Measurements from ENCODE around the gene ELN. TPM values are rescaled to one million over a fixed set of nuclear protein-coding genes. Genes with fewer than 3 reads are reported as not detected.

ELN gene
- total and polyA plus RNA-seq, 9 of the 15 experiments (the other 6 are each of a cell fraction or from before 2014, with no cell fraction given) = 0.20 TPM; not detected in 8

DNA sequence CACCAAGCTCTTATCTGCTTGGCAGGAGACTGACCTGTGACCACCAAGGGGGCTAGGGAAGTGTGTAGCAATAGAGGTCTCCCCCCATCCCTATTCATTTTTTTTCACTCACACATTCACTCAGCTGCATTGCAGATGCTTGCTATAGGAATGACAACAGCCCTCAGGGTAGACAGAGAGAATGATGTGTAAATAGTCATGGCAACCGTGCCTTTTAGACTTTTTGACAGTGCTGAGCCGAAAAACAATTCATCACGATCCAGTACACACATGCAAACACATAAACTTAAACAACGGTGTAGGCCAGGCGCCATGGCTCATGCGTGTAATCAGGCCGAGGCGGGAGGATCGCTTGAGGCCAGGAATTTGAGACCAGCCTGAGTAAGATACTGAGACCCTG, 7.6 kb upstream of the ELN start:
- H3K4me1 ChIP-seq (replicated peaks in 1 of 2; ENCODE audit: control insufficient read depth in 2 of 2, insufficient read depth in 2 of 2, low read length in 2 of 2) = peaks cover 0 to 8% of the 10 kb centered on the region in 2 experiments; a peak in 1 of 5 replicates
- no peak overlapping the region for H3K4me2 ChIP-seq (ENCODE audit: insufficient read depth, low read length)
- H4K20me1 ChIP-seq (replicated peaks; ENCODE audit: control insufficient read depth, insufficient read depth, low read length) = peaks cover 11% of the 10 kb centered on the region; the same call in 1 of the 2 replicates
- 1% methylated on average over 9 of the region's 9 CpGs for WGBS (ENCODE audit: insufficient coverage, low coverage, missing lambda C conversion rate)
- in situ Hi-C loops (cut with MboI) (loop anchor here (5.0 kb wide), 1 partner anchor 138 kb away; no protein-coding TSS in a partner anchor), intact Hi-C loops (cut with micrococcal nuclease) (no loop called here)
- ChIA-PET CTCF (ENCODE audit: low intra/inter-chr PET ratio) (no interaction called here), POLR2A (no interaction called here)
- no peaks in the 10 kb centered on the region for H3K9me1 ChIP-seq (ENCODE audit: control insufficient read depth, insufficient read depth, low read length)
- H3K27ac ChIP-seq (ENCODE audit: extremely low read depth, low read depth, low read length) = no peak overlapping the region
- H2AFZ ChIP-seq (ENCODE audit: low read depth, low read length) = no peak overlapping the region
- FAIRE-seq (peak; percentile 19), DNase-seq (ENCODE audit: extremely low read depth in 1 of 4, low spot score in 3 of 4) (no peak), ATAC-seq (no peak)
- H3K36me3 ChIP-seq (ENCODE audit: control insufficient read depth, insufficient read depth, low read length) = no peaks in the 10 kb centered on the region
- peaks cover 50 to 75% of the 10 kb centered on the region in 2 experiments for H3K27me3 ChIP-seq (ENCODE audit: control insufficient read depth in 2 of 2, insufficient read depth in 2 of 2, low read length in 2 of 2)
- no peak overlapping the region for H3K9ac ChIP-seq (ENCODE audit: insufficient read depth in 1 of 2, low read depth in 2 of 2, low read length in 2 of 2)
- TF ChIP-seq HMGN3 (IDR thresholded peaks at IDR 0.05; ENCODE audit: borderline replicate concordance, extremely low read depth, insufficient read length, low read depth, low read length) = no peak
- TF ChIP-seq ZSCAN29 (IDR thresholded peaks at IDR 0.05) = no peak
- no peak for TF ChIP-seq NFIX (CRISPR knock-in tag; IDR thresholded peaks at IDR 0.05; ENCODE audit: low read depth)
- TF ChIP-seq CEBPG (CRISPR knock-in tag; IDR thresholded peaks at IDR 0.05) = no peak
- no peak for TF ChIP-seq CEBPG (tag; conservative IDR thresholded peaks at IDR 0.05 in 1 of 2, IDR thresholded peaks at IDR 0.05 in 1 of 2)
- no peaks in the 10 kb centered on the region for H3K79me2 ChIP-seq (ENCODE audit: control insufficient read depth, insufficient read depth, low read length)
- BruUV-seq (replicated peaks) = no TSS peak
- no peaks in the 10 kb centered on the region for H3K9me3 ChIP-seq (replicated peaks; ENCODE audit: control insufficient read depth, insufficient read depth, low read depth, low read length)
- no peak overlapping the region for H3K4me3 ChIP-seq
